ENCODE data around the gene GPR78.

DNA sequence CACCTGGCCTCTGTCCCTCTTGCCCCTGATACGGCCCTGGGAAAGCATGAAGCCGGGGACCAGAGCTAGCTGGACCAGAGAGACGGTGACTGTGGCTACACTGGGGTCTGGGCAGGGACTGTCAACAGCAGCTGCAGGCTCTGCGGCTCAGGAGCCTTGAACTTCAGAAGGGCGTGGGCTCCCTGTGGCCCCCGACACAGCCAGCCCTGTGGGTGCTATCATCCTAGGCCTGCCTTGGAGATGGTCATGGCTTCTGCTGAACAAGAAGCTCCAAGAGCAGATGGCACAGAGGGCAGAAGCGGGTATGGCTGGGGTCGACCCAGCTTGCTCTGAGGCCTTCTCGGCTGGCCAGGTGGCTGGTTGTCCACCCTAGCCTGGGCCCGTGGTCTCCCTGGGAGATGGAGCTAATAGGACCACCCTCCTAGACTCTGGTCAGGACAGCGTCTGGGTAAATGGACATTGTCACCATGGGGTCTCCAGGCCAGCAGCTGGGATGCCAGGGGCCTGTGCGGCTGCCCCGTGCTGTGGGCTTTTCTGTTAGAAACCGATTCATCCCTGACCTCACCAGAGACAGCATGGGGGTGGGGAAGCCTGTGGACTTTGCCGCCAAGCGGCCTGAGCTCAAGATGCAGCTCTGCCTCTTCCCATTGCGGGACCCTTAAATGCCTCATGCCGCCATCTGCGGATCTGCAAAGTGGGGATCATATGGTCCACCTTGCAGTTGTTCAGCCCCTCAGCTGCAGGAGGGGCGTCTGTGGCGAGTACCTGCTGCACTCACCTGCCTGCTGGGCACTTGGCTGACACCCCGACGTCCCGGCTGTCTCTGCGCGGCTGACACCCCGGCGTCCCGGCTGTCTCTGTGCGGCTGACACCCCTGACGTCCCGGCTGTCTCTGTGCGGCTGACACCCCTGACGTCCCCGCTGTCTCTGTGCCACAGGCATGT, 33.5 kb downstream of the GPR78 start:
- TF ChIP-seq TMF1 (CRISPR knock-in tag; IDR thresholded peaks at IDR 0.05; ENCODE audit: low read depth), result no peak
- TF ChIP-seq, protein P1, sequence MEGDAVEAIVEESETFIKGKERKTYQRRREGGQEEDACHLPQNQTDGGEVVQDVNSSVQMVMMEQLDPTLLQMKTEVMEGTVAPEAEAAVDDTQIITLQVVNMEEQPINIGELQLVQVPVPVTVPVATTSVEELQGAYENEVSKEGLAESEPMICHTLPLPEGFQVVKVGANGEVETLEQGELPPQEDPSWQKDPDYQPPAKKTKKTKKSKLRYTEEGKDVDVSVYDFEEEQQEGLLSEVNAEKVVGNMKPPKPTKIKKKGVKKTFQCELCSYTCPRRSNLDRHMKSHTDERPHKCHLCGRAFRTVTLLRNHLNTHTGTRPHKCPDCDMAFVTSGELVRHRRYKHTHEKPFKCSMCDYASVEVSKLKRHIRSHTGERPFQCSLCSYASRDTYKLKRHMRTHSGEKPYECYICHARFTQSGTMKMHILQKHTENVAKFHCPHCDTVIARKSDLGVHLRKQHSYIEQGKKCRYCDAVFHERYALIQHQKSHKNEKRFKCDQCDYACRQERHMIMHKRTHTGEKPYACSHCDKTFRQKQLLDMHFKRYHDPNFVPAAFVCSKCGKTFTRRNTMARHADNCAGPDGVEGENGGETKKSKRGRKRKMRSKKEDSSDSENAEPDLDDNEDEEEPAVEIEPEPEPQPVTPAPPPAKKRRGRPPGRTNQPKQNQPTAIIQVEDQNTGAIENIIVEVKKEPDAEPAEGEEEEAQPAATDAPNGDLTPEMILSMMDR (CRISPR knock-in tag; IDR thresholded peaks at IDR 0.05), result no peak
- TF ChIP-seq, protein P2, sequence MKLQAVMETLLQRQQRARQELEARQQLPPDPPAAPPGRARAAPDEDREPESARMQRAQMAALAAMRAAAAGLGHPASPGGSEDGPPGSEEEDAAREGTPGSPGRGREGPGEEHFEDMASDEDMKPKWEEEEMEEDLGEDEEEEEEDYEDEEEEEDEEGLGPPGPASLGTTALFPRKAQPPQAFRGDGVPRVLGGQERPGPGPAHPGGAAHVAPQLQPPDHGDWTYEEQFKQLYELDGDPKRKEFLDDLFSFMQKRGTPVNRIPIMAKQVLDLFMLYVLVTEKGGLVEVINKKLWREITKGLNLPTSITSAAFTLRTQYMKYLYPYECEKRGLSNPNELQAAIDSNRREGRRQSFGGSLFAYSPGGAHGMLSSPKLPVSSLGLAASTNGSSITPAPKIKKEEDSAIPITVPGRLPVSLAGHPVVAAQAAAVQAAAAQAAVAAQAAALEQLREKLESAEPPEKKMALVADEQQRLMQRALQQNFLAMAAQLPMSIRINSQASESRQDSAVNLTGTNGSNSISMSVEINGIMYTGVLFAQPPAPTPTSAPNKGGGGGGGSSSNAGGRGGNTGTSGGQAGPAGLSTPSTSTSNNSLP (IDR thresholded peaks at IDR 0.05; ENCODE audit: low read depth, low read length), result no peak
- TF ChIP-seq ZNF180 (CRISPR knock-in tag; IDR thresholded peaks at IDR 0.05; ENCODE audit: borderline replicate concordance, low read depth), result no peak
- no peak for TF ChIP-seq HNRNPK (IDR thresholded peaks at IDR 0.05; ENCODE audit: low read depth, low read length, poor library complexity, severe bottlenecking)
- TF ChIP-seq ZNF543 (CRISPR knock-in tag; IDR thresholded peaks at IDR 0.05), result no peak
